AG04450 (cell line): Measurements from ENCODE around the gene C17orf75. TPM values are rescaled to one million over a fixed set of nuclear protein-coding genes. Genes with fewer than 3 reads are reported as not detected.

ENCODE experiments used
- CTCF ChIA-PET: fragments of 300-600, 350-600 bp; formaldehyde crosslinking; extraction: SDS; loops from one replicate; lab custom pipeline; 2022; ENCODE audit warnings: antibody characterized with exemption, inconsistent platforms; lab: Charles Lee
- POLR2A ChIA-PET: fragments of 350-600 bp; formaldehyde crosslinking; extraction: SDS; loops from one replicate; lab custom pipeline; 2021; ENCODE audit warnings: antibody characterized with exemption, inconsistent platforms; lab: Yijun Ruan, JAX
- DNase-seq: peaks from one replicate; pipeline ENCODE4 v3.0.0-alpha.2; 2011; ENCODE audit warnings: low read depth, low spot score
- H3K27ac ChIP-seq: one replicate; pipeline ENCODE4 v1.5.1; 2012; ENCODE audit warnings: low read depth, low read length, control low read depth
- H3K27me3 ChIP-seq: one replicate; pipeline ENCODE4 v1.6.0; 2012; ENCODE audit warnings: low read length; ENCODE audit not compliant: control insufficient read depth, insufficient read depth
- H3K4me3 ChIP-seq: 2 replicates; pipeline ENCODE4 v1.5.1; 2011; ENCODE audit warnings: mild to moderate bottlenecking, low read depth, low read length, control low read depth
- H3K9me3 ChIP-seq: 2 replicates; pipeline ENCODE4 v1.5.1; 2012; ENCODE audit warnings: low read length; ENCODE audit not compliant: control insufficient read depth, insufficient read depth
- polyA plus RNA-seq: library from polyadenylated mRNA; depleted of rRNA; stranded (reverse); fragments of >200 nt; gene quantifications from 2 replicates; pipeline ENCODE4 v1.2.3, GENCODE V29; 2011
- TF ChIP-seq, protein P1 (sequence below): IDR thresholded peaks from 2 replicates; pipeline ENCODE4 v1.5.1; 2011; ENCODE audit warnings: low read depth, low read length, control low read depth, inconsistent platforms

The C17orf75 gene
- polyA plus RNA-seq, 1 experiment, result 19.1 TPM

- no peaks in the 10 kb centered on the region for H3K9me3 ChIP-seq
- no peak overlapping the region for H3K27ac ChIP-seq
- no peaks in the 10 kb centered on the region for H3K27me3 ChIP-seq
- H3K4me3 ChIP-seq, result no peak overlapping the region
- TF ChIP-seq, protein P1, sequence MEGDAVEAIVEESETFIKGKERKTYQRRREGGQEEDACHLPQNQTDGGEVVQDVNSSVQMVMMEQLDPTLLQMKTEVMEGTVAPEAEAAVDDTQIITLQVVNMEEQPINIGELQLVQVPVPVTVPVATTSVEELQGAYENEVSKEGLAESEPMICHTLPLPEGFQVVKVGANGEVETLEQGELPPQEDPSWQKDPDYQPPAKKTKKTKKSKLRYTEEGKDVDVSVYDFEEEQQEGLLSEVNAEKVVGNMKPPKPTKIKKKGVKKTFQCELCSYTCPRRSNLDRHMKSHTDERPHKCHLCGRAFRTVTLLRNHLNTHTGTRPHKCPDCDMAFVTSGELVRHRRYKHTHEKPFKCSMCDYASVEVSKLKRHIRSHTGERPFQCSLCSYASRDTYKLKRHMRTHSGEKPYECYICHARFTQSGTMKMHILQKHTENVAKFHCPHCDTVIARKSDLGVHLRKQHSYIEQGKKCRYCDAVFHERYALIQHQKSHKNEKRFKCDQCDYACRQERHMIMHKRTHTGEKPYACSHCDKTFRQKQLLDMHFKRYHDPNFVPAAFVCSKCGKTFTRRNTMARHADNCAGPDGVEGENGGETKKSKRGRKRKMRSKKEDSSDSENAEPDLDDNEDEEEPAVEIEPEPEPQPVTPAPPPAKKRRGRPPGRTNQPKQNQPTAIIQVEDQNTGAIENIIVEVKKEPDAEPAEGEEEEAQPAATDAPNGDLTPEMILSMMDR, result no peak
- ChIA-PET CTCF (no interaction called here), POLR2A (no interaction called here)
- no peak for DNase-seq
Measured at GRCh38 chr17:32385121-32385520, 43.1 kb upstream of the C17orf75 start.

- CTCF ChIA-PET, result no interaction called here
- H3K27ac ChIP-seq, result no peak overlapping the region
- TF ChIP-seq, protein P1, result no peak
- no peak overlapping the region for H3K4me3 ChIP-seq
- no peak for DNase-seq
- POLR2A ChIA-PET, result interaction anchor here (0.7 kb wide), 2 partner anchors 29 to 409 kb away, joined by 4 to 8 read pairs; no protein-coding TSS in a partner anchor
- H3K27me3 ChIP-seq, result no peaks in the 10 kb centered on the region
- H3K9me3 ChIP-seq, result no peaks in the 10 kb centered on the region
Measured at GRCh38 chr17:32383926-32384434, 42.0 kb upstream of the C17orf75 start.

DNA sequence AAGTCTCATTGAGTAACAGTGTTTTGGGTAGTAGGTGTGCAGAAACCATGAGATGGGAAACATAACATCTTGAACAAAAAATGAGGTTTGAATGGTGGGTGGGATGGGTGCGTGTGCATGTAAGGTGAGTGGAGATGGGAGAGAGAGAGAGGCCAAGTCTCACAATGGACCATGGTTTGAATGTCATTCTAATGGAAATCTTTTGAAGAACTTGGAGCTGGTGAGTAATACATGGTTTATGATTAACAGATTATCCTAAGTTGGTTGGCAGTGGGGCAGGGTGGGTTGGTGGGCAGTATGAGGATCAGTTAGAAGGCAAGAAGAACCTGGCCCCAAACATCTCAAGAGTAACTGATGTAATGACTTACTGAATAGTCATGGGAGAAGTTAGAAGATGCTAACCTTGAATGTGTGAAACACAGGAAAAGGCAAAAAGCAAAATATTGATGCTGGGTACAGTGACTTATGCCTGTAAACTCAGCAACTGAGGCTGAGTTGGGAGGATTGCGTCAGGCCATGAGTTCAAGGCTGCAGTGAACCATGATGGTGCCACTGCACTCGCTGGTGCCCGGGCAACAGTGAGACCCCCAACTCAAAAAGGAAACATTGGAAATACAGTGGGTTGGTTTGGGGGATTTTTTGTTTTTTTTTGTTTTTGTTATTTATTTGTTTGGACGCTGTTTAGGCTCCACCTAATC, 40.7 kb upstream of the C17orf75 start:
- no peak overlapping the region for H3K4me3 ChIP-seq
- CTCF ChIA-PET, result no interaction called here
- no peaks in the 10 kb centered on the region for H3K9me3 ChIP-seq
- H3K27ac ChIP-seq, result no peak overlapping the region
- H3K27me3 ChIP-seq, result no peaks in the 10 kb centered on the region
- no peak for DNase-seq
- POLR2A ChIA-PET, result no interaction called here
- TF ChIP-seq, protein P1, result no peak

- no peak overlapping the region for H3K4me3 ChIP-seq
- no peaks in the 10 kb centered on the region for H3K9me3 ChIP-seq
- ChIA-PET CTCF (interaction anchor here (0.9 to 2.4 kb wide), 3 partner anchors 8 to 118 kb away, joined by 3 to 7 read pairs (median 3); no protein-coding TSS in a partner anchor), POLR2A (no interaction called here)
- no peak for DNase-seq
- TF ChIP-seq, protein P1, result no peak
- no peaks in the 10 kb centered on the region for H3K27me3 ChIP-seq
- H3K27ac ChIP-seq, result no peak overlapping the region
Measured at GRCh38 chr17:32370426-32370825, 28.5 kb upstream of the C17orf75 start.

- TF ChIP-seq, protein P1, result no peak
- H3K4me3 ChIP-seq, result no peak overlapping the region
- CTCF ChIA-PET, result no interaction called here
- no peak for DNase-seq
- POLR2A ChIA-PET, result no interaction called here
- no peaks in the 10 kb centered on the region for H3K9me3 ChIP-seq
- no peak overlapping the region for H3K27ac ChIP-seq
- no peaks in the 10 kb centered on the region for H3K27me3 ChIP-seq
Measured at GRCh38 chr17:32361270-32361669, 19.3 kb upstream of the C17orf75 start.
